Measurements from ENCODE around the gene MGAT4A. TPM values are rescaled to one million over a fixed set of nuclear protein-coding genes. Genes with fewer than 3 reads are reported as not detected.
"Not testable (repeated sequence)": the region's sequence is repeated elsewhere in the genome, so short reads cannot be mapped to it uniquely, and the experiment has no call there.

MGAT4A gene
- total RNA-seq, 1 experiment from 2014 or later: not detected

DNA sequence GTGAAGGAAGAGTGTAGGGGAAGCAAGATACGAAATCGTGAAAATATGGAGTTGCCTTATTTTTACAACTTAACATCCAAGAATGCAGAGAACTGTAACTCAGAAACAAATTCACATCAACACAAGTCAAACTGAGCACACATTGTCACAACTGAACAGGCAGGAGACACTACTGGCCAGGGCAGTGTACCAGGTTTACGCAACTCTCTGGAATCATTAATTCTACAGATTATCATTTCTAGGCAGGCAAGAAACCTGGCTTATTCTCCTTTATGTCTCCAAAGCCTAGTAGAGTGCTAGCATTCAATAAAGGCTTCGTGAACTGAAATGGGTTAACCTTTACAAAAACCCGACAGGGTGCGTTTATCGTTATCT is 123.2 kb downstream of the MGAT4A start:
- DNase-seq (ENCODE audit: low read depth): no peak

DNA sequence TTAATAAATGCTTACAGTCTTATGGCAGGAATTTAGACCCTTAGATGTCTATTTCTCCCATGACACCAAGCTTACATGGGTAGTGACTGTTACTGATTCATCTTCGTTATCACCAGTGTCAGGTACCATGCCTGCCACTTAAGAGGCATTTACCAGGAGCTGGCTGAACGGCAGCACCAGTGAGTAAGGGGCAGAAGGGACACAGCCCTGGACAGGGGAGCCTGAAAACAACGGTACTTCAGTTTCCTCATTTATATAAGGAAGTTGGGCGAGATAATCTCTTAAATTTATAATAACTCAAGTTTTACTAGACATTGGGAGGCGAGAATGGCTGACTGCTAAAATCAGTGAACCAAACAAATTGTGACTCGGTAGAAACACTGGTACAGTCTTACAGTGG is 123.8 kb downstream of the MGAT4A start:
- DNase-seq (ENCODE audit: low read depth): no peak

DNA sequence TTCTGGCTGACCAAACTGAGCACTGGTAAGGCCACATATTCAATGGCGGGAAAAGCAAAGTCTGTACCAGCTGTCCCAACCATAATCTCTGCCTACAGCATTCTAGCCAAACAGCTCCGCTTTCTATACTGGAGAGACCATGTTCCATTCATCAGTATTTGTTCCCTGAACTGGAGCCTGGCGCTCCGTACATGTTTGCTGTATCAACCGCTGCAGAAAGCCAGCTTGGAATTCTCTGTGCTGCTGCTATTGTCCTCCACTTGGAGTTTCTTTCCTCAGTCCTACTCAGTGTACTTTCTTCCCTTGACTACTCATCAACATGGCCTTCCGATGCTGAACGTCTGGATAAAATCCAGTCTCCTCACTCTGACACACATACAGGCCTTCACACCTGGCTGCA is 124.5 kb downstream of the MGAT4A start:
- DNase-seq (ENCODE audit: low read depth): no peak

DNA sequence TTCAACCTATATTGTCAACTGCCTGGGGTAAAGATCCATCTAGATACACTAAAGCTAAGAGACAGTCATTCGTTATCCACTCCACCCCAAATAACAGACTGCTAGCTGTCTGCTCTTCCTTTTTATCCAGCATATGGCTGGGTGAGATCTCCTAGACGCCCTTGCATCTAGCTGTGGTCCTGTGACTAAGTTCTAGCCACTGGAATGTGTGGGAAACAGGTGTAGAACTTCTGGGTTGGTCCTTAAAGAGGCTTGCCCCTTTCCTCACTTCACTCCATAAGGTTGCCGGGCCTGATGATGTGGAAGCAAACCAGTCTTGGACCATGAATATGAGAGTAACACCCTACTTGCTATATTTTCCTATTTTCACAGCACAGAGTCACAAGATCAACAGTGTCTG is 125.9 kb downstream of the MGAT4A start:
- no peak for DNase-seq (ENCODE audit: low read depth)

DNA sequence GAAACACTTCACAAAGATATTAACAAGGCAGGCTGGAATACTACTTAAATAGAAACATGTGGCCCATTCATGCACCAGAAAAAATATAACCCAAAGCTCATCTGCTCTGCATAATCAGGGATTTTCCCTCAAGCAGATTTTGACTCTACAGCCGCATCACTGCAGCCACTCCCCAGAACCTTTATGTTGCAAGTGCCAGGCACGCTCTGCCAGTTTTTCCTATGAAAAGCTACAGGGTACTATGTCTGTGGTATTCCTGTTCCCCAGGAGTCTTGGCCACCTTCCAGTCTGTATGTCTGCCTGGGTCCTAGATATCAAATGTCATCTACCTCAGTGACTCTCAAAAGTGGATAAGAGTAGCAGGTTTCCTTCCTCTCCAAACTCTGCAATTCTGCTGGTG is 126.4 kb downstream of the MGAT4A start:
- no peak for DNase-seq (ENCODE audit: low read depth)

DNA sequence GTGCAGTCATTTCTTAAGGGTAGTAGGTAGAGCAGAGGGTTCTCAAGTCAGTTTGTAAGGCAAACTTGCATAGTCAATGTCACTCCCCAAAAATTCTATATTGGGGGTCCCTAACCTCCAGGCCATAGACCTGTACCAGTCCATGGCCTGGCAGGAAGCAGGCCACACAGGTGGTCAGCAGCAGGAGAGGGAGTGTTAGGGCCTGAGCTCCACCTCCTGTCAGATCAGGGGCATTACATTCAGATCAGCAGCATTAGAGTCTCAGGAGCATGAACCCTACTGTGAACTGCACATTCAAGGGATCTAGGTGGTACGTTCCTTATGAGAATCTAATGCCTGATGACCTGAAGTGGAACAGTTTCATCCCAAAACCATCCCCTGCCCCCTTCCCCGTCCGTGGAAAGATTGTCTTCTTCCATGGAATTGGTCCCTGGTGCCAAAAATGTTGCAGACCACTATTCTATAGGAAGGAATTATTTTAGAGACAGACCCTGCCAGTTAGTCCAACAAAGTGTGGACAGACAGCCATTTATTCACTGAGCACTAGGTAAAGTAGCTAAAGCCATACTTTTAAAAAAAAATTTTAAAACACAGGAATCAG is 129.3 kb downstream of the MGAT4A start:
- peak; percentile 51 for DNase-seq (ENCODE audit: low read depth)

DNA sequence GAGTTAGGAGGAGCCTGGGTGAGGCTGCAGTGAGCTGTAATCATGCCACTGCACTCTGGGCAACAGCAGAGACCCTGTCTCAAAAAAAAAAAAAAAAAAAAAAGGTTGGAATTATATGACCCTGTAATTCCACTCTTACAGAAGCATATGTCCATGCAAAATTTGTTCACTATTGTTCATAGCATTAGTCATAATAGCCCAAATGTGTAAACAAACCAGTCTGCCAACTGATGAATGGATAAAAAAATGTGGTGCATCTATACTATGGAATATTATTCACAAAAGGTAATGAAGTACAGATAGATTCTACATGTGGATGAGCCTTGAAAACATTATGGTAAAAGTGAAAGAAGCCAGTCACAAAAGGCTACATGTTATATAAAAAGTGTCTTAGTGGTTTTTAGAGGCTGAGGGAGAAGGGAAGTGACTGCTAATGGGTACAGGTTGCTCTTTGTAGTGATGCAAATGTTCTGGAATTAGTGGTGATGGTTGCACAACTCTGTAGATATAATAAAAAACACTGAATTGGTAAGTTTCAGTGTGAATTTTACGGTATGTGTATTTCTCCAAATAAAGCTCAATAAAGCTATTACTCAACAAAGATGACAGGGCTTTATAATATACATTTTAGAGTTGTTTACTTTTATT is 132.0 kb downstream of the MGAT4A start:
- peak; percentile 40 for DNase-seq (ENCODE audit: low read depth)

DNA sequence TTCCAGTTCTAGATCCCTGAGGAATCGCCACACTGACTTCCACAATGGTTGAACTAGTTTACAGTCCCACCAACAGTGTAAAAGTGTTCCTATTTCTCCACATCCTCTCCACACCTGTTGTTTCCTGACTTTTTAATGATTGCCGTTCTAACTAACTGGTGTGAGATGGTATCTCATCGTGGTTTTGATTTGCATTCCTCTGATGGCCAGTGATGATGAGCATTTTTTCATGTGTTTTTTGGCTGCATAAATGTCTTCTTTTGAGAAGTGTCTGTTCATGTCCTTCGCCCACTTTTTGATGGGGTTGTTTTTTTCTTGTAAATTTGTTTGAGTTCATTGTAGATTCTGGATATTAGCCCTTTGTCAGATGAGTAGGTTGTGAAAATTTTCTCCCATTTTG is 136.3 kb downstream of the MGAT4A start:
- DNase-seq (ENCODE audit: low read depth): not testable (repeated sequence)

DNA sequence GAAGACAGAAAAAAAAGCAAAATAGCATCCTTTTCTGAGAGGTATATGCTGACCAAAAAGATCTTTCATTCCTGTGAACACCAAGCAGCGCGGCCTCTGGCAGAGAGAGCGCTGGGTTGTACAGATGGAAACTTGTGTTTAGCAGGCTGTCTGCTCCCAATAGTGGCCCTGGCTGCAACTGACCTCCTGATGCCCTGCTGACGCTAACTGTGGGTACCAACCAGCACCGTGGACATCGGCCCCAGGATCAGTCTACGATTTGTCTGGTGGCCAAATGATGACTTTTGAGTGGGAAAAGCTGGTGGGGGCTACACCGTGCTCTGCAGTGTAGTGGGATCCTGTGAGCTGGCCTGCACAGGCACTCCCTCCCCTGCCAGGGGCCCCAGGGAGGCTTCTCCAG is 138.4 kb downstream of the MGAT4A start:
- no peak for DNase-seq (ENCODE audit: low read depth)

DNA sequence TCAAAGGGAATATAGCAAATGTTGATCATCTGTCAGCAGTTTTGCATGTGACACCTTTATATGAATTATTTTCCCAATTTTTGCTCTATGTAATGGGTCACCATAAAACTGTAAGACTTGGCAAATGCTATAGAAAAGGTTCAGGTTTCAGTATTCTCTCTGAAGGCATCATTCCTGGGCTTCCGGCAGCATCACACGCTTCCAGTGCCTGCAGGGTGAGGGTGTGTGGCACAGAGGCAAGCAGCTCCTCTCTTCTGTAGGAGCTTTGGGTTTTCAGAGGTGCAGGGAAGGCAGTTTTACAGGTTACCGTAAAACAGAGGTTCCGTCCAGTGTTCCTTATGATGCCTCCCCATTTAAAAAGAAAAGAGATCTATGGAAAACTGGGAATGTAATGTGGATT is 141.4 kb downstream of the MGAT4A start:
- DNase-seq (ENCODE audit: low read depth): no peak

DNA sequence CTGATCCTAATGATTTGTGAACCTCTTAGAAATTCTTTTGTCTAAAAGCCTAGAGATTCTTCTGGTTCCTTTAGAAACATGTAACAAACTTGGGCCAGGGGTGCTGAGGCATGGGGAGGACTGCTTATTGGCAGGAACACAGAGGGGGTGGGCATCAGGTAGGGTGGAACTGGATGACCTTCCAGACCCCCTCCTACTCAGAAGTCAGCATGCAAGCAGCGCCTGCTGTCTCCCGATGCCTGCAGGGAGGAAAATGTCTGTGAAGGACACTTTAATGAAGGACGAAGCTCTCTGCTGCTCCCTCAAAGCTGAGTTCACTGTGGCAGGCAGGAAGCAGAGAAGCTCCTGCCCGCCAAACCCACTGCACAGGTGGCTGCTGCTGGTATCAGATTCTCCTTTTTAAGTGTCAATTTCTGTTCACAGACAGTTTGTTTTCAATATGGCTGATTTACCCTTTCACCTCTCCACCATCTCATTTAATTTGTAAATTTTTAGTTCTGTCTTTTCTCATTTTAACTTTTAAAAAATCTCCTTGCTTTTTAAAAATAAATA is 142.0 kb downstream of the MGAT4A start:
- no peak for DNase-seq (ENCODE audit: low read depth)

DNA sequence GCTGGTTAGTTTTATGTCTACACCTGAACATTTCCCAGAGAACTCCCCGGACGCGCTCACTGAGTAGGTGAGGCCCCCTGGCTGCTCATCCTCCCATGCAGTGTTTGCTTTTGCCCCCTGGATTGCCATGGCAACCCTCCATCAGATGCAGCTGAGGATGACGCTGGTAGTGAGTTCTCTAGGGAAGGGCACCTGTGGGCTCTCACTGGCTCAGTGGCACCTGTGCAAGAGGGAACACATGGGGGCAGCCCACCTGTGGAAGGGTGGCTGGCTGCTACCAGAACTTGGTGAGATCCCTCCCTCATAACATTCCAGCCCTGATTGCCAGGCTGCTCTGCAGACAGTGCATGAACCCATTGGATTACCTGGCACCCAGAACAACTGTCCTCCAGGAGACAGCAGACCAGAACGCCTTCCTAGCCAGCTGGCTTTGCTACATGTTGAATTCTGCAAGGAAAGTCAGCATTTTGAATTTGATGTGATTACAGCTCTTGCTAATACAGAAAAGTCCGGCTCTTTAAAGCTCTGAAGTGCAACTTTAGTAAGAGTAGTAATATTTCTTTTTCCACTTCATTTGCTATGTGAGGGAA is 144.3 kb downstream of the MGAT4A start:
- no peak for DNase-seq (ENCODE audit: low read depth)

DNA sequence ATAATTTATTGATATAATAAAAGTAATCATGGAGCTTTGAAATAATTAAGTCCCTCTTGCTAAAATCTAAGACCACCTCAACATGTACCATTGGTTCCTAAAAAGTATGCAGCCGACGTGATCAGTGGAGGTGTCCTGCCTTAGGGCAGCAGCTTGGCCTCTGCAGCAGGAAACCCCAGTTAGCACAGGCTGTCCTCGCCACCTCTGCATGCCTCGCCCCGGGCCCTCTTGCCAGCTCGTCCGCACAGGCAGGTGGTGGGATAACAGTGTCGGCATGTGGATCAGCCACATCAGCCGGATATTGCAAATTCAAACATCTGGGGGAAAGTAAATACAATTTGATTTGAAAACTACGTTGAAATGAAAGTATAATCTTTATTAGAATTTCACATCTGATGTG is 145.5 kb downstream of the MGAT4A start:
- DNase-seq (ENCODE audit: low read depth): no peak

DNA sequence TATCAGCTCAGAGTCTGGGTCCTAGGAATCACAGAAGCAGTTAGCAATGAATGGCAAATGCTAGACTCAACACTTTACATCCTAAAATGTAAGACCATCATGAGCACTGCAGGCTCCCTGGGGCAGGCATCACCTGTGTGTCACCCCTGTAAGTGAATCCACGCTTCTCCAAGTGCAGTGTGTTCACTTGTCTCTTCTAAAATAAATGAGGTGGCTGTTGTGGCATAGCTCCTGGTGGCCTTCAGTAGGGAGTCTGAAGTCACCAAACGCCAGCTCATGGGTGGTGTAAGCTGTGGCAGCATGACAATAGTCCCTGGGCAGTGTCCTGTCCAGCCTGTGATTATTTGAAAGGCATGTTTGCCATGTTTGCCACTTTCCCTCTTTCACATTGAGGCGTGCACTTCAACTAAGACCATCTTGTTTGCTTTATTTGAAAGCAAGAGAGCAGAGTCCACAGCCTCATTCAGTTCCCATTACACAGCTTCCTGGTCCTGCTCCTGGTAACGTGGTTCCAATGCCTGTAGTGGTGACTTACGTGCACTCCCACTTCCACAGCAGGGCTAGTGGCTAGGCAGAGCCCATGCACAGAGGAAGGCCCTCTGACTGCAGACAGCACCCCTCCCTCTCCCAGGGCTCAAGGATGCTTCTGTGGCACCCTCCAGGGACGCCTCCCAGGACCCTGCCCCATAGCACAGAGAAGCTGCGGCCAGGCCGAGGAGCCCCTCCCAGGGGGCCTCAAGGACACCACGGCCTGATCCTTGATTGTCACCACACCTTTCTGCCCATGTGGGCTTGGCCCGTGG is 146.9 kb downstream of the MGAT4A start:
- no peak for DNase-seq (ENCODE audit: low read depth)

DNA sequence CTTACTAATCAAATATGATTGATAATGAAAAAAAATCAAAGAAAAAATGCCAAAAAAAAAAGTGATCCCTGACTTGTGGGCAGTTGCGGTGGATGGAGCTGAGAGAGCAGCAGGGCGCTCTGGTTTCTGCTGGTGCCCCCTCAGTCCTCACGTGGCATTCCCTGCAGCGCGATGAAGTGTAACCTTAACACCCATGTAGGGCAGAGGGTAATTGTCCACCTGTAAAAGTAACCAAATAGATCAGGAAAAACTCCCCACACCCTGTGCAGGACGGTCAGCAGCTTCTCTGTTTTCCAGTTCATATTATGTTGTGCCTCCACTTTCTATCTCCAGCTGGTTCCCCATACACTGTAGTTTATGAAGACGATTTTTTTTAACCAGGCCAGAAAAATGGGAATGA is 147.7 kb downstream of the MGAT4A start:
- no peak for DNase-seq (ENCODE audit: low read depth)

DNA sequence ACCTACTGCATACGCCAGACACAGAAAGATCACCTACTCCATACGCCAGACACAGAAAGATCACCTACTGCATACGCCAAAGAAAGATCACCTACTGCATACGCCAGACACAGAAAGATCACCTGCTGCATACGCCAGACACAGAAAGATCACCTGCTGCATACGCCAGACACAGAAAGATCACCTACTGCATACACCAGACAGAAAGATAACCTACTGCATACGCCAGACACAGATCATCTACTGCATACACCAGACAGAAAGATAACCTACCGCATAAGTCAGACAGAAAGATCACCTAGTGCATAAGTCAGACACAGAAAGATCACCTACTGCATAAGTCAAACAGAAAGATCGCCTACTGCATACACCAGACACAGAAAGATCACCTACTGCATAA is 148.4 kb downstream of the MGAT4A start:
- no peak for DNase-seq (ENCODE audit: low read depth)

DNA sequence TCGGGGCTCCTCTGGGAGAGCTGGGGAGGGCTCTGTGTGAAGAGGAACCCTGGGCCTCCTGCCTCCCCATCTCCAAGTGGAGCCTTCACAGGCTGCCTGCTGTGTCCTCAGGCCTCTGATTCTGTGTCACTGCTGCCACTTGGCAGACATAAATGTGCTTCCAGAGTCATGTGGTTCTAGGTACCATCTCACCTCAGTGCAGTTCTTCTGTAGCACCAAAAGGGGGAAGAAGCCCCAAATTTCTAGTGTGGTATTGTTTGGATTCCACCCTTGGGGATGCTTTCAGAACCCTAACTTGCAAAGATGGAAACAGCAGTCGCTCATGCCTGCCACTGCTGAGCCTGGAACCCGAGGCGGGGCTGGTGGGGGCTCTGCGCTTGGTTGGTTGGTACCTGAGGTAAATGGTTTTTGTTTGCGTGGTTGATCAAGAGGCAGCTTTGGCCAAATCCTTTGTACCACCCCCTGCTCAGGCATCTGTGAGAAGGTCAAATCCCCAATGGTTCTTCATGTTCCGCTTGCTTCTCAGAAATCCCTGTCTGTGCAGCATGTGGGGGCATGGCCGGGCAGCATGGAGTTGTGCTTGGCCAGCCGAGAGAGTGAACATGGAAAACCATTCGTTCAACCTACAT is 150.2 kb downstream of the MGAT4A start:
- no peak for DNase-seq (ENCODE audit: low read depth)

DNA sequence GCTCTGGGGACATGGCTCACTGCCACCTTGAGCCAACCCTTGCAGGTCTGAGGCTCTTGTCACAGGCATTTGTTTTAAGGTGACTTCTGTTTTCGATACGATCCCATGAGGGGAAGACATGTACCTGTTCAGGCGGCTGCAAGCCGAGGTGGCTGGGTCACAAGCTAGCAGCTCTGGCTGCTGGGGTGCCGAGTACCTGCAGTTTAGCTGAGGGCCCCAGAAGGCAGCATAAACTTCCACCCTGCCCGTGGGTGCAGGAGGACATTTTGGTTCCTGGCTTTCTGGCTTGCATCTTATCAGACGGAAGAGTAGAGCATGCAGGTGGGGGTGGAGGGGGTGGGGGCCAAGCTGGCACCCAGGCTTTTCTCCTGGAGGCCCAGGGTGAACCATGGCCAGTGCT is 151.0 kb downstream of the MGAT4A start:
- DNase-seq (ENCODE audit: low read depth): no peak

DNA sequence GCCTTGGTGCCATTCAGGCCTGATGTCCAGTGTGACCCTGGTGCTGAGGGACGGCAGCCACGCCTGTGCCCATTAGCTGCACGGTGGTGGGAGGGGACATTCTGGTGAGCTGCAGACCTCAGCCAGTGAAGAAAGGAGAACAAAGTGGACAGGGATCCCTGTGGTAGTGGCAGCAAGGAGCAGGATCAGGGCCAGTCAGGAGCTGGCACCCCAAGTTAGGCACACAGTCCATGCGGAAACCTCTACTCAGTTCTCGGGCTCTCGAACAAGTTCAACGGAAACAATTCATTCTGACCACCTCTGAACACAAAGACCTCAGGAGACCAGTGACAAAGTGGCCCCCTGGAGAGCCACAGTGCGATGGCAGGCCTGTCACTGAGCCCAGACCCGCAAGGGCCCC is 152.7 kb downstream of the MGAT4A start:
- no peak for DNase-seq (ENCODE audit: low read depth)

DNA sequence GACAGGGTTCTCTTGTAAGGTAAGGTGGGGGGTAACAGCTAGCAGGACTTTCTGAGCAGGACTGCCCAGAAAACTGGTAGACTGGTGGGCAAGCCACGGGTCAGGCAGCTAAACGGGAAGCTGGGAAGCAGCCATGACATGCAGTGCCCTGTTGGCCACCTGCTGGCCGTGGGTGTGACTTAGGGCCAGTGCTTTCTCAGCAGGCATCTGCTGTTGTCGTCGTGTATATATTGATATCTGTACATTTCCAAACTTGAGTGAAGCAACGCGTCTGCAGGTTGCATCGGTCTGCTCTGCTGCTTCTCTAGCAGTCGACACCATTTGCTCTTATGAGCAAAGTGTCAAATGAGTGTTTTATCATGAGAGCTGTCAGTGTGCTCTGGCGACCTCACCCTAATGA is 153.6 kb downstream of the MGAT4A start:
- no peak for DNase-seq (ENCODE audit: low read depth)

DNA sequence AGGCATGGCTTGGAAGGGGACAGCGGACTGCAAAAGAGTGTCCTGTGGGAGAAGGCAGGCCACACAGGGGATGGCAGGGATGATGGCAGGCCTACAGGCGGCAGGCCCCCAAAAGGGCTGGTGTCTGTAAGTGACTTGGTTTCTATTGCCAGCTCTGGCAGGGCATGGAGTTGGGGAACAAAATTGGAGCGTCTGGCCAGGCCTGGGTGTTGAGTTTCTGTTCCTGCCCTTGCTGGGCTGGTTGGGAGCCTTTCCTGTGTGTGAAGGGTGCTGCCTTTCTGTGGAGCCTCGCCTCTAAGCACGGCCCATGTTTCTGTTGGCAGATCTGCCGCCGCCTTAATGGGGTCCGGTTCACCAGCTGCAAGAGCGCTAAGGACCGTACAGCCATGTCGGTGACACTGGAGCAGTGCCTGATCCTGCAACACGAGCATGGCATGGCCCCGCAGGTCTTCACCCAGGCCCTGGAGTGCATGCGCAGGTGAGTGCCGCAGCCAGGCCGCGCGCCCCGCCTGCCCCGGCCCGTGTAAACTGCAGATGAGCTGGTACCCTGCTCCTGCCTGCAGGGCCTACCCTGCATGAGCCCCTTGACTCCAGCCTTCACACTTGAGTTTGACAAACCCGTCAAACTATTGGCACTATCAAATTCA is 154.1 kb downstream of the MGAT4A start:
- DNase-seq (ENCODE audit: low read depth): no peak

DNA sequence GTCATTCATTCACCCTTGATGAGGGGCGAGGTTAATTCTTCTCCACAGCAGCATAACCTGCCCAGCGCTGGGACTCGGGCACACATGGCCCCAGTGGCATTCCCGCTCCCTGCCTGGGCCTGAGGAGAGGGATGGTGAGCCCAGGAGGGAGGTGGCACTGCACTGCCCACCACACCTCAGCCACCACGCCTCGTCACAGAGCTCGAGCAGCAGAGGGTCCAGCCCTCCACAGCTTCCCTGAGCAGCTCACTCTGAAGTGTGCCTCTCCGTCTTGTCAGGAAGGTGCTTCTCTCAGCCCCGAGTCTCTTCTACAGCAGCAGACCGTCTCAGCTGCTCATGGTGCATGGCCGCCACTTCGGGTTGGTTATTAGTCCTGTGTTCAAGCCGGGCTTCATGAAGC is 157.5 kb downstream of the MGAT4A start:
- DNase-seq (ENCODE audit: low read depth): no peak

All from M059J (cell line).